ENCODE results near the gene PDIA5.

DNA sequence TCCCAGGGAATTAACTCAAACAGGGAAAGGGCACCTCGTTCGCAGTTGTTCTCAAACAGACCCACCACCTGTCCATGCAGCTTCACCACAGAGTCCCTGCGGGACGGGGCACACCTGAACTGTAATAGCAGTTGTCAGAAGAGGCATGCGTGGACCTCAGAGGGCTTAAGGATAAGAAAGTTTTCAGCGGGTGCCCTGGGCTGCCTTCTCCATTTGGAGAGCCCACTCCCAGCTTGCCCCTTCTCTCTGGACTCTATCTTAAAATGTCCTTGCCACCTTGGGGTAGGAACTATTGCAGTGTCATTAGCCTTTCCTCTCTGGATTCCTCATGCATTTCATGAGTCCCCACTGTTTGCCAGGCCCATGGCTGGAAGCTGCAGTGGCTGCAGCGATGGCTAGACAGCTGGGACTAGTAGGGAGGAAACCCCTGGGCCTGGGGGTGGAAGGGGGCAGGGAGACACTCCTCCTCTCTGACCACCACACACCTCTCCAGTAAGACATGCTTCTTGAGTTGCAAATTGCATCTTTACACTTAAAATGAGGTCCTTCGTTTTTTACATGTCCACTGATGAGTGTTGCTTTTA, 33.5 kb downstream of the PDIA5 start:
- TF ChIP-seq, protein P1, sequence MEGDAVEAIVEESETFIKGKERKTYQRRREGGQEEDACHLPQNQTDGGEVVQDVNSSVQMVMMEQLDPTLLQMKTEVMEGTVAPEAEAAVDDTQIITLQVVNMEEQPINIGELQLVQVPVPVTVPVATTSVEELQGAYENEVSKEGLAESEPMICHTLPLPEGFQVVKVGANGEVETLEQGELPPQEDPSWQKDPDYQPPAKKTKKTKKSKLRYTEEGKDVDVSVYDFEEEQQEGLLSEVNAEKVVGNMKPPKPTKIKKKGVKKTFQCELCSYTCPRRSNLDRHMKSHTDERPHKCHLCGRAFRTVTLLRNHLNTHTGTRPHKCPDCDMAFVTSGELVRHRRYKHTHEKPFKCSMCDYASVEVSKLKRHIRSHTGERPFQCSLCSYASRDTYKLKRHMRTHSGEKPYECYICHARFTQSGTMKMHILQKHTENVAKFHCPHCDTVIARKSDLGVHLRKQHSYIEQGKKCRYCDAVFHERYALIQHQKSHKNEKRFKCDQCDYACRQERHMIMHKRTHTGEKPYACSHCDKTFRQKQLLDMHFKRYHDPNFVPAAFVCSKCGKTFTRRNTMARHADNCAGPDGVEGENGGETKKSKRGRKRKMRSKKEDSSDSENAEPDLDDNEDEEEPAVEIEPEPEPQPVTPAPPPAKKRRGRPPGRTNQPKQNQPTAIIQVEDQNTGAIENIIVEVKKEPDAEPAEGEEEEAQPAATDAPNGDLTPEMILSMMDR (IDR thresholded peaks at IDR 0.05): no peak
- TF ChIP-seq POLR2A (IDR thresholded peaks at IDR 0.05) (no peak), EP300 (IDR thresholded peaks at IDR 0.05) (no peak), POLR2AphosphoS5 (IDR thresholded peaks at IDR 0.05) (no peak)

Measured in sigmoid colon (tissue), 4 donors.